Superior temporal gyrus (tissue), 1 donor: ENCODE results near the gene RPH3AL.
"Not testable (repeated sequence)": the region's sequence is repeated elsewhere in the genome, so short reads cannot be mapped to it uniquely, and the experiment has no call there.

Source experiments
- DNase-seq: peaks from one replicate; pipeline ENCODE4 v3.0.0-alpha.2; 2016; ENCODE audit errors: extremely low spot score

Gene RPH3AL

DNA sequence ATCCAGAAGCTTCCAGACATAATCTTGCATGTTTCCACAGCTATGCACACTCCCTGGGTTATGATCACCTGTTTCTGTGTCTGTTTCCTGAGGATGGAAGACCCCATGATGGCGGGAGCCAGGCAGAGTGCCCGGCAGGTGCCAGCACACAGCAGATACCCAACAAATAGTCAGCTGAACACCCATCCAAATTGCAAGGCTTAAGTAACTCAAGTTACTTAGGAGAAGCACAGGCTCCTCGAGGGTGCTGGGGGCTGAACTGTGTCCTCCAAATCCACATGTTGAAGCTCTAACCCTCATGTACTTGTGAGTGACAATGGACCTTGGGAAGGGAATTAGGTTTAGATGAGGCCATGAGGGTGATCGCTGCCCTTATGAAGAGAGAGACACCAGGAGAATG is 91.7 kb downstream of the RPH3AL start:
- no peak for DNase-seq

DNA sequence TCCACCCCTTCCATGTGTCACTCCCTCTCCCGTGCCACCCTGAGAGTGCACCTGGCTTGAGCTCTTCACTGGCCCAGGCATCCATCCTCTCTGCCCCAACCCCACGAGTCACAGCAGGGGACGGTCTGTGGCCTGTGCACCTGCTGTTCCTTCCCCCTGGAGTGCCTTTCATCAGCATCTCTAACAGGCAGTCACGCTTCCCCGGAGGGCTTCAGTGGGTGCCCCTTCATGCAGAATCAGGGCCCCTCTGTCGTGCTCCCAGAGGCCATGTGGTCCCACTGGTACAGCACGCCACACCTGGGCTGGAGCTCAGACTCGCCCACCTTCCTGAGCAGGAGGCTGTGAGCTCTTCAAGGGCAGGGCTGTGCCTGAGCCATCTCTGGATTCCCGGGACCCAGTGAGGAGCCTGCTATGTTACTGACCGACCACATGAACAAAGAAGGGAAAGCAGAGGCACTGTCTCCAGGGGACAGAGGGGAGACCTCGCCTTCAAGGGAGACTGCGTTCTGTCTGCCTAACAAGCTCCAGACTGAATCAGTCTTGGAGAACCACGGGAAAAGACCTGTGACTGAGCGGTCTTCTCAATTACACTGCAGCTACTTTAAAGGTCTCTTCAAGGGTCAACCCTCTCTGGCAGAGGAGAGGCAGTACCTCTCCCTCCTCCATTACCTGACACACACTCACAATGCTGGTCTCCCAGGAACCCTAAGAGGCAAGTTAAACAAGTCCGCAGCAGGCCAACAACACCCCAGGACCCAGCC is 92.4 kb downstream of the RPH3AL start:
- DNase-seq, result no peak

DNA sequence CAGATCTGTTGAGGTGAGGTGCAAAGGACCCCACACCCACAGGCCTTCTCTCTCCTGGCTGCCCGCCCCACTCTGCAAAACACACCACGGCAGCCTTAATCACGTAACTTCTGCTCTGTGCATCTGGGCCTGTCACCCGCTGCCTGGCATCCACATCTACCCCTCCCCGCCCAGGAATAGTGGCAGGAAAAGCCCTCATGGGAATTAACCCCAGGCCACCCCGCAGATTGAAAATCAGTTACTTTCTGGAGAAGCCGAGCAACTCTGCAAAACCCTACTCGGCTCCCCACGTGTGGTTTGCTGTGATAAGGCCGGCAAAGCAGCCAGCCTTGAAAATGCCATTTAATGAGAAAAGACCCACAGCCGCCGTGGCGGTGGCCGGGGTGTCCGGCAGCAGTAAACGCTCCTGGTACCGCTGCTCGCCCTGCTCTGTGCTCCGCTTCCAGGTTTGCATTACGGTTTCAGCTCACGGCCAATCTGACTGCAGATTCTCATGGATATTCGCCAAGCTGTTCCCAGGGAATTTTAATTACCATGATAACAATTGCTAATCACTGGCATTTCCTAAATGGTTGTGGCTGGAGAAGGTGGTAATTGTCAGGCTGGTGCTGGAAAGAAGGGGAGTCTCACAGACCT is 93.1 kb downstream of the RPH3AL start:
- DNase-seq, result no peak

DNA sequence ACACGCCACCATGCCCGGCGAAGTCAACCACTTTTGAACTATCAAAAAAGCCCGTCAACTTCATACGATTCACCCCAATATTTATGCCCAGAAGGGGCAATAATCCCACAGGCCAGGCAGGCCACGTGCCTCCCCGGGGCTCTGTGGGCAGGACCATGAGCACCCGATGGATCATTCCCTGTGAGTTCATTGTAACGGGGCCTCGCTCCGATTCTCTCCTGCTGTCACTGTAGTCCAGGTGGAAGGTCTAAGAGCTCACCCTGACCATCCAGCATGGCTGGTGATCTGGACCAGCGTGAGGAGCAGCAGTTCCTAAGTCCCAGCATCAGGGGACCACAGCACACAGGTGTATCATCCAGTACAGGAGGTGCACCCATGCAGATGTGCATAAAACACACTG is 93.7 kb downstream of the RPH3AL start:
- no peak for DNase-seq

DNA sequence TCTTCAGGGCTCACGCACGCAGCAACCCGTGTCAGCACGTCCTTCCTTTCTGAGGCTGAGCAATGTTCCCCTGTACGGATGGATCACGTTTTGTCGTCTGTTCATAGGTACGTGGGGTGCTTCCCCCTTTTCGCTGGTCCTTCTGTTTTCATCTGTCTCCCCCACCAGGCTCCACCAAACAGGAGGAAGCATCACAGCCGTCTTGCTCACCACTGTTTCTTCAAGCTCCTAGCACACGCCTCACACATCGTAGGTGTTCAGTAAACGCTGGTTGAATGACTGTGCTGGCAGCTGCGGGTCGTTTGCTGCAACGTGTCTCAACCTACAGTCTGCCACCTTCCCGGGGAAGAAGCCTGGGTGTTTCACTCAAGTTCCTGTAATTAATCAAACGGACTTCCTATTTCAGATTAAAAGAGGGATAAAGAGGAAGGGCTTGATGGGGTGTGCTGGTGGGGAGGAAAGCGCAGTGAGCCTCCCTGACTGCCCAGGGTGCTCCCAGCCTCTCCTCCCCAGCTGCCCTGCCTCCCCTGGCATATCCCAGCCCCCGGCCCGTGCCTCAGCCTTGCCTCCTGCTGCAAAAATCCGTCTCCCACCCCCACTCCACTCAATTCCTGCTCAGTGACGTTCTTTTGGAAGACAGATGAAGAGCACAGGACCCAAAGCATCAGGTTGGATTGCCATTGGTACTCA is 94.4 kb downstream of the RPH3AL start:
- DNase-seq, result no peak

DNA sequence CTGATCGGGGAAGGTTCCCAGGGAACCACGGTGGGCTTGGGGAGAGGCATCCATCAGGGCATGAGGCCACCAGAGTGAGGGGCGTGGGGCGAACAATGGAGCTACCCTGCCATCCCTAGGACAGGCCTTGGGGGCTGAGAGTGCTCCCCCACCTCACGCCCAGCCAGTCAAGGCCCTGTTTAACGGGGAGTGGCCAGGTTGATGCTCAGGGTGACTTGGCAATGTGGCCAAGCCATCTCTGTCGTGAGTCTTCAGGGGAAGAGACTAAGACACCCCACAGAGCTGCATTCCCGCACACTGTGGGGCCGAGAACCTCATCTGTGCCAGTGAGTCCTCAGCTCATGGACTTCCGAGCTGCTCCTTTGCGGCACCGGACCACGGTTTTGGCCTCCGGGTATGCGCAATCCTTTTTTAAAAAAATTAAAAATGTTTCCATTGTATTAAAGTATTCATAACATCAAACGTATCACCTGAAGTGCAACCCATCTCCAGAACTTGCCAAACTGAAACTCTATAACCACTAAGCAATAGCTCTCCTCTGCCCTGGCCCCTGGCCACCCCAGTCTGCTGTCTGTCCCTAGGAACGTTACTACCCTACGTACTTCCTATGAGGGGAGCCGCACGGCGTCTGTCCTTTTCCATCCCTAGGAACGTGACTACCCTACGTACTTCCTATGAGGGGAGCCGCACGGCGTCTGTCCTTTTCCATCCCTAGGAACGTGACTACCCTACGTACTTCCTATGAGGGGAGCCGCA is 99.3 kb downstream of the RPH3AL start:
- DNase-seq, result no peak

DNA sequence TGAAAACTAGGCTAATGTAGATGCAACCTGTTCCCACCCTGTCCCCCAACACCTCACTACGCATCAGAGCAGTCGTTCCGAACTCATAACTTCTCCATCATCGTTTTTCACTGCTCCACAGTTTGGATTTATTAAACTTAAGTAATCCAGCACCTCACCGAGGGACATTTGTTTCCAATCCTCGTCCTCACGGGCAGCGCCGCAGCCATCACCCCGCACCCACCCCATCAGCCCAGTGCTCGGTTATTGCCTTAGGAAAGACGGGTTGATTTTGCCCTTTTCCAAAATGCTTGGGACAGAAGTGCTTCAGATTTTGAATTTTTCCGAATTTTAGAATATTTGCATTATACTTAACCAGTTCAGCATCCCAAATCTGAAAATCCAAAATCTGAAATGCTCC is 100.2 kb downstream of the RPH3AL start:
- no peak for DNase-seq

DNA sequence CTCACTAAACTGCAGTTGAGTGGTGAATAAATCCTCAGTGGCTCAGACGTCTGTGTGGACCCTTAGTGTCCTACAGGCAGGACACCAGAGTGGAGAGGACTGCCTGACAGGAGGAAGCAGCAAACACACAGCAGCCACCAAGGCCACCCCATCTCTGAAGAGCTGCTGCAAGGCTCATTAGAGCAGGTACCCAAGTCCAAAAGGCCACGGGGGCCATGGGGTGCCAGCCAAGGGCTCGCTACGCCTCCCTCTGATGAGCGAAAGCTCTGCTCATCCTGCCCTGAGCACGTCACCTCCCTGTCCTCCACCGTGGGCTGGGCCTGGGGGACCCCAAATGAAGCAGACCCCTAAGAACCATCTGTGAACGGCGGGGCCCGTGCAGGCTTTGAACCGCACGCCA is 101.1 kb downstream of the RPH3AL start:
- no peak for DNase-seq

DNA sequence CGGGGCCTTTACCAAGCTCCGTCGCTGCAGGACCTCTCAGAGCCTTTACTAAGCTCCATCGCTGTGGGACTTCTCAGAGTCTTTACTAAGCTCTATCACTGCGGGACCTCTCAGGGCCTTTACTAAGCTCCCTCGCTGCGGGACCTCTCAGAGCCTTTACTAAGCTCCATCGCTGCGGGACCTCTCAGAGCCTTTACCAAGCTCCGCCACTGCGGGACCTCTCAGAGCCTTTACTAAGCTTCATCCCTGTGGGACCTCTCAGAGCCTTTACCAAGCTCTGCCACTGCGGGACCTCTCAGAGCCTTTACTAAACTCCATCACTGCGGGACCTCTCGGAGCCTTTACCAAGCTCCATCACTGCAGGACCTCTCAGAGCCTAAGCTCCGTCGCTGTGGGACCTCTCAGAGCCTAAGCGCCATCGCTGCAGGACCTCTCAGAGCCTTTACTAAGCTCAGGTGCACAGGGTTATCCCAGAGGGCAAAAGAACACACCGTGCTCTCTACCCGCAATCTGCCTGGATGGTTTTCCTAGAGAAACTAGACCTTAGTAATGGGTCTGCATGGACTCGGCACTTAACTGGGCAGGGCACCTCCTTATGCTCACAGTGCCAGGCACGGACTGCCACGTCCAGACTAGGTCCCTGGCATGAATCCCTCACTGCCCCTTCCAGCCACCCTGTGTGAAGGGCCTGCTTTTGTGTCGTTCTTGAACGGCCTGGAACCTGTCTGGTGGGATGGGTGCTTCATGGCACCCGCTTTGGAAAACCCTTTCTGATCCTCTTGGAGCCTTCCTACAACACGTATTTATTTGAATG is 101.9 kb downstream of the RPH3AL start:
- no peak for DNase-seq

DNA sequence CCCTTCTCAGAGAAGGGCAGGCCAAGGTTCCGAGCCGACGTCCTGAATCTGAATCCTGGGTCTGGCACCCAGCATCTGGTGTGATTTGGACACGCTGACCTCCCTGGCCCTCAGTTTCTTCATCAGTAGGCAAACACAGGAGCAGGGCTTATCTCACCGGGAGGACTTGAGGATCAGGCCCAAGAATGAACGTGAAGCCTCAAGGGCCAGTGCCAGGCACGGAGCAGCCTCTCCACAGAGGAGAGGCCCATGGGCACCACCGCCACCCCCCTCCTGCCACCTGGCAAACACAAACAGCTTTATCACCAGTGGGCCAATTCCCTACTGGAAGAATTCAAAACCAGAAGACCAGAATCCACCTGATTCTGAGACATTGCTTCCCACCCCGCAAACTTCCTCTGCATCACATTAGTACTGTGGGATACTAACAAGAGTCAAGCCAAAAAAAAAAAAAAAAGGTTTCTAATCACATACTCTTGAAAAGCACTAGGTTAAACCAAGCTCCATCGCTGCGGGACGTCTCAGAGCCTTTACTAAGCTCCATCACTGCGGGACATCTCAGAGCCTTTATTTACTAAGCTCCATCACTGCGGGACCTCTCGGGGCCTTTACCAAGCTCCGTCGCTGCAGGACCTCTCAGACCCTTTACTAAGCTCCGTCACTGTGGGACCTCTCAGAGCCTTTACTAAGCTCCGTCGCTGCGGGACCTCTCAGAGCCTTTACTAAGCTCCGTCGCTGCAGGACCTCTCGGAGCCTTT is 103.2 kb downstream of the RPH3AL start:
- DNase-seq, result no peak

DNA sequence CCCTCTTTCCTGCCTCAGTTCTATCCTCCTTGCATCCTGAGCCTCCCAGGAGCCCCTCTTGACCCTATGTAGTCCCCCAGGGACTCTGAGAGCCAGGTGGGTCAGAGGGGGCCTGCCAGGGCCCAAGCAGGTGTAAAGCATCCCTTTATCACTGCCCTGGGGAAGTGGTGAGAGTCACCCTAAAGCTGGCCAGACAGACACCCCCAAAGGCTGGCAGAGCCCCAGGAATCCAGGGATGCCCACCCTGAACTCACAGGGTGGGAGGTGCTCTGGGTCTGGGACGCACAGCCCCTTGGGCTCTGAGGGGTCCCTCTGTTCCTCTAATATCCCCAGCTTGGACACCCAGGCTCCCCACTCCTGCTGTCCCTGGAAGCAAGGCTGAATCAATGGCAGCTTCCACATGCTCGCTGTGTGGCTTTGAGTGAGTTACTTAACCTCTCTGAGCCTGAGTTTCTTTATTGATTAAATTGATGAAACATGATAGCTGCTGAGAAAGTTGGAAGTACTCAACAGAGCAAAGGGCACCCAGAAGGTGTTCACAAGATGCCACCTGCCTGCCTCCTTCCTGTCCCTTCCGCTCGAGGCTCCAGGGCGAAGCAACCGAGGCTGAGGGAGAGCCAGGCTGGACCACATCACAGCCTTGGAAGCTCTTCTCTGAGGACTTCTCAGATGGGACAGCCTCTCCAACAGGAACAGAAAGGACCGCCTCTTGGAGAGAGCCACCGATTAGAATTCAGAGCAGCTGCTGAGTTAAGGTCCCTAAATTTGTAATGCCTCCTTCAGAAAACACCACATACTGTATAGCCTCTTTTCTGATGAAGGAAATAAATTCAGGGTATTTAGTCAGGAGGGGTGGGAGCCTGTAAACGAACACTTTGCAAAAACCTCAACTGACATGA is 104.0 kb downstream of the RPH3AL start:
- DNase-seq, result no peak

DNA sequence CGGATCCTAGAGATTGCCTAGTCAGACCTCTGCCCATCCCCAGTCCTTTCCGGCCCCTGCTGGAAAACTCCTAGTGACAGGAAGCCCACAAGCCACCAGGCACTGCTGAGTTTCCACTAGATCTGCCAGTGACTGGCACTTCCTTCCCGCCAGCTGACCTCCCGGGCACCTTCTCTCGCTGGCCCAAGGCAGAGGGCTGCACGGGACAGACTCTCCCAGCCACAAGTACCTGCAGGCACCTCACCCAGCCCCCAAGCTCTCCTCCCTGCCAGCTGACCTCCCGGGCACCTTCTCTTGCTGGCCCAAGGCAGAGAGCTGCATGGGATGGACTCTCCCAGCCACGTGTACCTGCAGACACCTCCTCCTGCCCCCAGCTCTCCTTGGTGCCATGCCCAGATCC is 104.8 kb downstream of the RPH3AL start:
- no peak for DNase-seq

DNA sequence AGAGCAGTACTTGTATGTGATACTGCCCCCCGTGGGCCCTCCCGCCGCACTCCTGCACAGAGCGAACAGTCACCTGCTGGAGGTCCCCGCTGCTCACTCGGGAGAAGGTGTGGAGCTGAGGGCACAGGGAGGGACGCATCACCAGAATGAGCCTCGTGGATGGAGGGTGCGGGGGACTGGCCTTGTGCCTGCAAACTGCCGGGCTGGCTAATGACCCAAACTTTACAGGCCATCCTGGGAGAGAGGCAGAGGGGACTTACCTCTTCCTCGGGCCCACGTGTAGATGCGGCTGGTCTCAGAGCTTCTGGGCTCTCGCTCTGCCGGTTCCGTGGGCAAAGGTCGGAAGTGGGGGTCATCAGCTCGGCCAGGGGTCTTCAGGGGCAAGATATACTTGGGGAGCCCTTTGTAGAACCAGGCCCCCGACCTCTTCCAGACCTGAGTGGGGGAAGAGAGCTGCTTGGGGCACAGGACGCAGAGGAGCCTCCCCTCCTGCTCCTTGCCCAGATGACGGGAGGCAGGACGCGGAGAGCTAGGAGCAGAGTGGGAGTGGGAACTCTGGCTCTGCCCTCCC is 105.7 kb downstream of the RPH3AL start:
- no peak for DNase-seq

DNA sequence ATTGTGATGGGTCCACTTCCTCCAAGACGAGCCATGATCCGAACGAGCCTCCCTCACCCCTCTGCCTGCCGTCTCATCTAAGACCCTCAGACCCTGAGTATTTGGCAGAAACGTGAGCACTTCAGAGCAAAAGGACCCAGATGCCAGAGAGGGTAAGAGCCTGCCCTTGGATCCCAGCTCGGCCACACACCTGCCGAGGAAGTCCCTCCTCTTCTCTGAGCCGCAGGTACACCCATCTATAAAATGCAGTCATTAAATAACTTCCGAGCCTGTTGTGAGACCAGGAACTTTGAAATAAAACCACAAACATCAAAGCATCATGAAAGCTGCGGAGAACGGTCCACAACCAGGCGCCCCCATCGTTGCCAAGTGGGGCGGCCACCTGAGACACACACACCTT is 106.4 kb downstream of the RPH3AL start:
- no peak for DNase-seq

DNA sequence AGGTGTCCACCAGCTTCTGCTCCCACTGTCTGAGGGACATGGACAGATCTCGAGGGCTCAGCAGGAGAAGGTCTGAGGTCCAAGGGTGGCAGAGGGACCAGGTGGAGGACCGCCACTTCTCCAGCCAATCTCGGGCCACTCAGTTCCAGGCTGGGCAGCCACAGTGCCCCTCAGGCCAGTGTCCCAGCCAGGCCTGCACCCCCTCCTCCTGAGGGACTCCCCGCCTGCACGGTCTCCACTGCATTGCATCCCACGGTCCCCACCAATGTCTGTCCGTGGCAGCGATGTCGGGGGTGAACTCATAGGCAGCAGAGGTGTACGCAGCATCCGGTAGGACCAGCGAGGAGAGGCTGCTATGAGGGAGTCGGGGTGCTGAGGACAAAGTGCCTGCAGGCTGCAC is 107.0 kb downstream of the RPH3AL start:
- DNase-seq, result no peak

DNA sequence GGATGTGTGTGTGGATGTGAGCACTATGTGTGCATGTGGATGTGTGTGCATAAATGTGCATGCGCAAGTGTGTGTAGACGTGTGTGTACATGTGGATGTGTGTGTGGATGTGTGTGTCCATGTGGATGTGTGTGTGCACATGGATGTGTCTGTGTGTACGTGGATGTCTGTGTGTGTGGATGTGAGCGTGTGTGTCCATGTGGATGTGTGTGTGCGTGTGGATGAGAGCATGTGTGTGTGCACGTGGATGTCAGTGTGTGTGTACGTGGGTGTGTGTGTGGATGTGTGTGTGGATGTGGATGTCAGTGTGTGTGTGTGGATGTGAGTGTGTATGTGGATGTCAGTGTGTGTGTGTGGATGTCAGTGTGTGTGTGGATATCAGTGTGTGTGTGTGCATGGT is 107.6 kb downstream of the RPH3AL start:
- DNase-seq, result no peak

DNA sequence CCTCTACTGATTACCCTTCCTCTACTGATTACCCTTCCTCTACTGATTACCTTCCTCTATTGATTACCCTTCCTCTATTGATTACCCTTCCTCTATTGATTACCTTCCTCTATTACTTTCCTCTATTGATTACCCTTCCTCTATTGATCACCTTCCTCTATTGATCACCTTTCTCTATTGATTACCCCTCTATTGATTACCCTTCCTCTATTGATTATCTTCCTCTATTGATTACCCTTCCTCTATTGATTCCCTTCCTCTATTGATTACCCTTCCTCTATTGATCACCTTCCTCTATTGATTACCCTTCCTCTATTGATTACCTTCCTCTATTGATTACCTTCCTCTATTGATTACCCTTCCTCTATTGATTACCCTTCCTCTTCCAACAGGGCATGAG is 108.7 kb downstream of the RPH3AL start:
- not testable (repeated sequence) for DNase-seq

DNA sequence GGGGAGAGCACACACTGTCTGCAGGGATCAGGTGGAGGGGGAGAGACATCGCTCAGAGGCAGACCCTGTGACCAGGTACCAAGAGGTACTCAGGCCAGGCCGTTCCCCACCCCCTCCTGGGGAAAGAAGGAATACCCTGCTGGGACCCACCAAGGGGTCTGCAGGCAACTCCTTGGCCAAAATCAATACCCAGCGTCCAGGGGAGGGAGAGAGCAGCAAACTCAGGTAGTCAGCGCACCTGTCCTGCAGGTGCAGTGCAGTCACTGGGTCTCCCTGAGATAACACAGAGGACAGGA is 113.7 kb downstream of the RPH3AL start:
- no peak for DNase-seq
